Measurements from ENCODE around the gene SLC25A15.

The SLC25A15 gene

GRCh38 chr13:40764587-40765403 is 24.6 kb upstream of the SLC25A15 start:
- Histone ChIP-seq H3K36me3 (replicated peaks; ENCODE audit: insufficient read depth, low read length) (no peaks in the 10 kb centered on the region), H3K9me2 (replicated peaks; ENCODE audit: insufficient read depth, low read length) (no peaks in the 10 kb centered on the region), H3K4me1 (ENCODE audit: low read length) (no peaks in the 10 kb centered on the region), H3F3A (ENCODE audit: insufficient read depth, low read length) (no peaks in the 10 kb centered on the region), H3K9me3 (replicated peaks; ENCODE audit: insufficient read depth, low read length) (no peaks in the 10 kb centered on the region), H3K79me2 (ENCODE audit: low read length) (peaks cover 11% of the 10 kb centered on the region), H3K27me3 (replicated peaks; ENCODE audit: insufficient read depth, low read length) (no peaks in the 10 kb centered on the region), H3K4me3 (ENCODE audit: low read length) (no peak overlapping the region), H3K9ac (ENCODE audit: low read length) (no peak overlapping the region), H3K4me2 (ENCODE audit: low read depth, low read length) (no peak overlapping the region), H2AFZ (ENCODE audit: low read length) (no peak overlapping the region), H4K20me1 (ENCODE audit: insufficient read depth, low read length) (no peaks in the 10 kb centered on the region), H3K27ac (ENCODE audit: low read length) (no peak overlapping the region)
- TF ChIP-seq EZH2 (optimal IDR thresholded peaks at IDR 0.05; ENCODE audit: low read depth, low read length), result no peak
- no peak for TF ChIP-seq EZH2phosphoT487 (IDR thresholded peaks at IDR 0.05; ENCODE audit: low read length)
- no peak for TF ChIP-seq CTCF (IDR thresholded peaks at IDR 0.05; ENCODE audit: low read length)
- no peak for DNase-seq

DNA sequence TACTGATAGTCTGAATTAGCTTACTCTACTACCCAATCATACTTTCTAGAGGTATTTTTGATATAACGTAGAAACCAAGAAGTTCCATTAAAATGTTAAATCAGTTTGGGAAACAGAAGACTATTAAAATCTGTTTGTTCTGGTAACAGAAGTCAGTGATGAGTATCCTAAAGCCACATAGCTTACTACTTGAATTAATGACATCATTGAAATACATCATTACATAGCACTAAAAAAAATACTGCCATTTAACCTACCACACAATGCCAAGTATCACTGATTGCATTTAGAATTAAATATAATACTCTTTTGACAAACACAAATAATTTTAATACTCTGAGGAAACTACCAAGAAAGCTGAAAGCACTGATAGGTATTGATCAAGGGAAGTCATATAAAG is 23.8 kb upstream of the SLC25A15 start:
- Histone ChIP-seq H3K9me3 (replicated peaks; ENCODE audit: insufficient read depth, low read length) (no peaks in the 10 kb centered on the region), H3K27ac (ENCODE audit: low read length) (no peak overlapping the region), H3K4me2 (ENCODE audit: low read depth, low read length) (no peak overlapping the region), H3K79me2 (ENCODE audit: low read length) (peaks cover 19% of the 10 kb centered on the region), H4K20me1 (ENCODE audit: insufficient read depth, low read length) (no peaks in the 10 kb centered on the region), H3K27me3 (replicated peaks; ENCODE audit: insufficient read depth, low read length) (no peaks in the 10 kb centered on the region), H3K9me2 (replicated peaks; ENCODE audit: insufficient read depth, low read length) (no peaks in the 10 kb centered on the region), H3K9ac (ENCODE audit: low read length) (no peak overlapping the region), H3K36me3 (replicated peaks; ENCODE audit: insufficient read depth, low read length) (no peaks in the 10 kb centered on the region), H3F3A (ENCODE audit: insufficient read depth, low read length) (no peaks in the 10 kb centered on the region), H3K4me1 (ENCODE audit: low read length) (no peaks in the 10 kb centered on the region), H2AFZ (ENCODE audit: low read length) (no peak overlapping the region), H3K4me3 (ENCODE audit: low read length) (no peak overlapping the region)
- TF ChIP-seq CTCF (IDR thresholded peaks at IDR 0.05; ENCODE audit: low read length), result no peak
- no peak for TF ChIP-seq EZH2phosphoT487 (IDR thresholded peaks at IDR 0.05; ENCODE audit: low read length)
- no peak for TF ChIP-seq EZH2 (optimal IDR thresholded peaks at IDR 0.05; ENCODE audit: low read depth, low read length)
- no peak for DNase-seq

DNA sequence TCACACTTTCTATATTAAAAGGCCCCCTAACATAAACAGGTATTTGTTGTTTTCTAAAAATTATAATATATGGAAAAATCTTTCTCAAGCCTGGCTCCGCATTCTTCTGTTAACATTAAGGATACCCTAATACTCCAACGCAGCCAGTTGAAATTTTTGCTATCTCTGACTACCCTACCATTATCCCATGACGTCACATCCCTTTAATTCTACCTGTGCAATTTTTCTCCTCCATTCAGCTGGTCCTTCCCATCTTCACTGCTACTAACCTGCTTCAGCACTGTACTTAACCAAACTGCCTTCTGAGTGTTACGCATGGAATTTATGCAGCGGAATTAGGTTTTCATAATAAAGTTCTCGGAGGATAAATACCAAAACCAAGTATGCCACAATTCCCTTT is 19.4 kb upstream of the SLC25A15 start:
- no peak for DNase-seq
- Histone ChIP-seq H4K20me1 (ENCODE audit: insufficient read depth, low read length) (no peaks in the 10 kb centered on the region), H3K4me2 (ENCODE audit: low read depth, low read length) (peak overlapping the region; percentile 62), H3K9me2 (replicated peaks; ENCODE audit: insufficient read depth, low read length) (no peaks in the 10 kb centered on the region), H3K27ac (ENCODE audit: low read length) (no peak overlapping the region), H3K79me2 (ENCODE audit: low read length) (peaks cover 23% of the 10 kb centered on the region), H3K9me3 (replicated peaks; ENCODE audit: insufficient read depth, low read length) (no peaks in the 10 kb centered on the region), H3K27me3 (replicated peaks; ENCODE audit: insufficient read depth, low read length) (no peaks in the 10 kb centered on the region), H3K36me3 (replicated peaks; ENCODE audit: insufficient read depth, low read length) (no peaks in the 10 kb centered on the region), H3K4me1 (ENCODE audit: low read length) (no peaks in the 10 kb centered on the region), H3F3A (ENCODE audit: insufficient read depth, low read length) (peaks cover 3% of the 10 kb centered on the region), H3K4me3 (ENCODE audit: low read length) (peak overlapping the region; percentile 83), H2AFZ (ENCODE audit: low read length) (no peak overlapping the region), H3K9ac (ENCODE audit: low read length) (no peak overlapping the region)
- TF ChIP-seq EZH2phosphoT487 (IDR thresholded peaks at IDR 0.05; ENCODE audit: low read length) (no peak), EZH2 (optimal IDR thresholded peaks at IDR 0.05; ENCODE audit: low read depth, low read length) (no peak), CTCF (IDR thresholded peaks at IDR 0.05; ENCODE audit: low read length) (no peak)

Data from MM.1S (cell line).